GM19238 (cell line): ENCODE measurements around the gene STAMBPL1.

ENCODE experiments used
- DNase-seq: peaks from one replicate; pipeline ENCODE4 v3.0.0; 2011; ENCODE audit warnings: low spot score; ENCODE audit not compliant: insufficient read length

Gene STAMBPL1

DNA sequence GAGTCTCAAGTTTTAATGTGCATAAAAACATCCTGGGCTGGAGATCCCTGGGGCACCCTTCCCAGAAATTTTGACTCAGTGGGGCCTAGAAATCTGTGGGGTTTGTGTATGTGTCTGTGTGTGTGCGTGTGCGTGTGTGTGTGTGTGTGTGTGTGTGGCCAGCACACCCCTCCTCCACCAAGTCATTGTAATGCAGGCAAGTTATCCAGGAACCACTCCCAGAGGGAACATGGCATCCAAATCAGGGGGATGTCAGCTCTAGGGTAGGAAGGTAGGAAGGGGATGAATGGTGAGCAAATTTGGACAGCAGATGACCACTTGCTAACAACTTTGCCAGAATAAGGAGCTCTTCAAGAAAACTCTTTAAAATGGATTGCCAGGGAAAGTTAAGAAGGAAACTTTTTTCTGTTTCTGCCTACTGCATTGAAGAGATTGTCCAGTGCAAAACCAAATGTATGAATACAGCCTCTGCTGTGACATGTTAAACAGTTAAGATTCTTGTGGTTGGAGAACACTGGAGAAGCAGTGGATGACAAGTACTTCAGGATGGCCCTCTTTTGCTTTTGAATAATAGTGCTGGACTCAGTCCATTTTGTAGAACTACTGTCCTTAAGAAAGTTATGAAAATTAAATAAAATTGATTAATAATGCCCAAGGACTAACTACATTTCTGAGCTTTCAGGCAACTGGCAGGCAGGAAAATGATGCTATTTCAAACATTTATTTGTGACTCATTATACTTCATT is 12.3 kb downstream of the STAMBPL1 start:
- no peak for DNase-seq

DNA sequence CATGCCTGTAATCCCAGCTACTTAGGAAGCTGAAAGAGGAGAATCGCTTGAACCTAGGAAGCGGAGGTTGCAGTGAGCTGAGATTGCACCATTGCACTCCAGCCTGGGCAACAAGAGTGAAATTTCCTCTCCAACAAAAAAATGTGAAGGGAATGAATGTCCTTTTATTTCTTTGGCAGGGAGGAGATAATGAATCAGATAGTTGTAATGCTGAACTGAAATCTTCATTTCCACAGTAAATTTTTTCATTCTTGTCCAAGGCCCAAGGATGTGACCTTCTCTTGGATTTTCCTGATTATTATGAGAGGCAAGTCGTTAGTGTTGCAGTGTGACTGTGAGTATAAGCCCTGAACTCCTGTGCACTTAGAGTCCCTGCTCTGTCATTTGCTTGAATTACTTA is 13.6 kb downstream of the STAMBPL1 start:
- DNase-seq, result no peak

DNA sequence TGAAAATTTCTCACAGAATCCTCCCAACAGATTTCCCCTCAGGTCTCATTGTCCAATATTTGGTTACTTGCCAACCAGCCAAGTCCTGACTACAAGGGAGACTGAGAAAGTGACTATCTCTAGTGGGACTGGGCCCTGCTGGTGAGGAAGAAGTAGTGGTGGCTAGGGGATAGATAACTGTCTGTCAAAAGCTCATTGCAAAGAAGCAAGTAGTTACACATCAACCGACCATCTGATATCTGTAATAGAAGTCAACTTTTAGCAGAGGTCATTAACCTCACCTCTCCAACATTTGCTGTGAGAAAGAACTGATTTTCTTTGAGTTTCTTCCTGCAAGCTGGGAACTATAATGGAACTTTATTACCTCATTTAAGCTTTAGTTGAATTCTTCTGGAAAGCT is 15.2 kb downstream of the STAMBPL1 start:
- DNase-seq, result no peak

DNA sequence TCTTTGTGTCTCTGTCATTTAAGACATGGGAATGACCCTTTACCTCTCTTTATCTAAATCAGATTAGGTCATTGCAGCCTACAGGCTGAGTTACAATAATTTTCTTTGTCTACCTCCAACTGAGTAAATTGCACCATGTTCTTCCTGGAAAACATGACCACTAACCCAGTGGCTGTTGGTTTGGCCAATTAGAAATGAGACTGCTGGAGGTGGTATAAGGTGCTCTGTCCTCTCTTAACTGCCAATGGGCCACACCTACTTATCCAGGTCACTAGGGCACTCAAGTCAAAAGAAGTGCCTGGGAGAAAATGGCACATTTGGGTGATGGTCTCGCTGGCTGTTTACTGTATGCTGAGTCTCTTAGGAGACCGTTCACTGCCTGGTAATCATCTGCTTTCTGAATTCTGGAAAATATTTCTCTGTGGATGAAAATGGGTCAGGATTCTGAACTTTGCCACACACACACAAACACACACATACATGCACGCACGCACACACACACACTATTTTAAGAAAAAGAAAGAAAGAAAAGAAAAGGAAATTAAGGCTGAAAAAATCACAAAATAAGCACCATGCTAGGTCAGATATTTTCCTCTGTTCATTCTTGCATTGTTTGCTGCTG is 16.4 kb downstream of the STAMBPL1 start:
- no peak for DNase-seq

DNA sequence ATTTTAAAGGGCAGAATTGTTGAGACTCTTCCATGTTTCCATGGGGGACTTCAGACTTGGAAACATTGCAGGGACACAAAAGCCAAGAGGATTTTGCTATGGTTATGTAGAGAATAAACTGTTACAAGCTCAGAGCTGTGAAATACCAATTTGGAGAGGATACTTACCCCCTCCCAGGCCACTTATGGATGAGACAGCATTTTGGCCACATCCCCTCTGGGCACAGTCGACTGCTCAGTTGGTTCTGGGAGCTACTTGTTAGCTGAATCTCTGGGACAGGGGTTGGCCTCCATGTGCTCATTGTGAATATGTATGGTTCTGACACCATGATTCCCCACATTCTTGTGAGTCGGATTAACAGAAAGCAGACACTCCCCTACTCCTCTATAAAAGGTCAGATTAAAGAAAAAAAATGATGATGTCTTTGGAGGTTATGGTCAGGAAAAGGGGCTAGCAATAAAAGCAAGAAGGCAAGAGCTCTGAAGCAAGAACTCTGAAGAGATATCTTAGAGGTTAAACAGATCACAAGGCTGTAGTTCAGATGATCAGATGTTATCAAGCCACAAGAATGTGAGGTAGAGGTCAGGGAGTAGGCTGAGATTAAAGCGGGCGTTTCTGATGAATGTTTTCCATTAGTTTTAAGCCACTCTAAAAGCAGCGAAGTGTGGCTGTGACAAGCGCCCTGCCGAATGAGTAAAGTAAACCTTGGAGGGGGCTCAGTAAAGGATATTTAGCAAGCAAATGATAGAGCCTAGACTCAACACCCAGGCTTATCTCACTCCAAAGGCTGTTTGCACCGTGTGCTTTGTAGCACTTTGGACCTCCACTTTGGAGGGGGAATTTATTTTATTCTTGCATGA is 17.2 kb downstream of the STAMBPL1 start:
- no peak for DNase-seq

GRCh38 chr10:88898727-88899126 is 18.7 kb downstream of the STAMBPL1 start:
- no peak for DNase-seq

DNA sequence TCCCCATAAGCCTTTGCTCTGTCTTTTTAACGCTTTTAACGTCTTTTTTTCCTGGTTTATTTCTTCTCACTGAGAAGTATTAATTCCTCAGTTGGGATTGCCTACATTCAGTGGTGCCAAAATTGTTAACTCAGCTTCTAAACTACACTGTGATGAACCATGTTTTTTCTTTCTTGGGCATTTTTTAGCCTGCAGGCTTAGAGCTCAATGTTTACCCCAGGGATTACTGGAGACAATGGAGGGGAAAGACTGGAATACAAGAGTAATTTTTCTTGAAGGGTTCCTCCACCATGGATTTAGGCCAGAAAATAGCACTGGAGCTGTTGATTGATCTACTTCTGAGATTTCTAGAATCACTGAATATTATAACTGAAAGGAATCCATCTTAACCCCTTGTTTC is 19.8 kb downstream of the STAMBPL1 start:
- DNase-seq, result no peak

DNA sequence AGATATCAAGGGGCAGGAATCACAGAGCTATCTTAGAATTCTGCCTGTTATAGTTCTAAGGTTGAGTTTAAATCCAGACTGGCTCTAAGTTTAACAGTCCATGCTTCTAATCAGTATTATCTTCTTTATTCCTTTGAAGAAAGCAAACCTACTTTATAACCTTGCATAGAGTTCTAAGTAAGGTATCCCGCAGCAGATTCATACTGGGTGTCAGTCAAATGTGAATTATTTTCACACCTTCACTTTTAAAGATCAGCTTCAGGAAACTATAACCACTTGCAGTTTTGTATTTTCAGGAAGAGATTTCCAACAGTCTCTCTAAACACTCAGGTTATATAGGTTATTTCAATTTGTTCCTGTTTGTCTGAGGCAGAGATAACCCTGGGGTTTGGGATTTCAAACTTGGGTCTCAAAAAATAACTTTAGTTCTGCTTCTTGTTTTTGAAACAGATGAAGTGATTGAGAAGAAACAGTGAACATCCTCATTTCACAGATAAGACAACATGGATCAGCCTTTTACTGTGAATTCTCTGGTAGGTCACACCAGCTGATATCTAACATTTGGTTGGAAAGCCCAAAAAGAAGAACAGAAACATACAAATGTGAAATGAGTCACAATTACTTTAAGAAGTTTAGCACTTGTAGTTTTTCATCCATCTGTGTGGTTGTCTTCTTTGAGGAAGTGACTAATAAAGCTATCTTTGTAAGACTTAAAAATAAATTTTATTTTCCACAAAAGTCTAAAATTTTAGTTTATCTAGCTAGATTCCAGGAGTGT is 21.4 kb downstream of the STAMBPL1 start:
- no peak for DNase-seq

DNA sequence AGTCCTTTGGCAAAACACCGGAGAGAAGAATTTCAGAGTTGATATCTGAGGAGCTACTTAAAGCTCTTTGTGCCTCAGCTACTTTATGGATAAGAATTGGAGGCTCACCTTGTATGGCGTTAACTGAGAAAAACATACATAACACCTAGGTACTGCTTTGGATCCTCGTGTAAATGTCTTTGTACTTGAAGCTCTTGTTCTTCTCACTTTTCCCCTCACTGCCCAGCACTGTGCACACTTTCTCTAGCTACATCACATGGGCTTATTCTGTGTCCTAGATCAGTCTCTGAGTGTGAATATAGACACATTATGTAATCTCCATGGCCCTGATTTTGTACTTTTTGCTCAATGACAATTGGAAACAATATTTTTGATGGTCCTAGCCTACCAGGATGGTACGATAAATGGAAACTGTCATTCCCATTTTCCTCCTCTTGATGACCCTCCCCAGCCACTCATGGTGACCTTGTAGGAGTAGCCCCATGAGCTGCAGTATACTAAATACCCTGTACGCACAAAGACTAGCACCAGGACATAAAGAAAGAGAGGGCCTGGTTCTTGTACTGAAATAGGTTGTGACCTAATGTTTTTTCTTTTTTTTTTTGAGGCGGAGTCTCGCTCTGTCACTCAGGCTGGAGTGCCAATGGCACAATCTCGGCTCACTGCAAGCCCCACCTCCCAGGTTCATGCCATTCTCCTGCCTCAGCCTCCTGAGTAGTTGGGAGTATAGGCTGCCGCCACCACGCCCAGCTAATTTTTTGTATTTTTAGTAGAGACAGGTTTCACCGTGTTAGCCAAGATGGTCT is 22.1 kb downstream of the STAMBPL1 start:
- DNase-seq, result no peak

DNA sequence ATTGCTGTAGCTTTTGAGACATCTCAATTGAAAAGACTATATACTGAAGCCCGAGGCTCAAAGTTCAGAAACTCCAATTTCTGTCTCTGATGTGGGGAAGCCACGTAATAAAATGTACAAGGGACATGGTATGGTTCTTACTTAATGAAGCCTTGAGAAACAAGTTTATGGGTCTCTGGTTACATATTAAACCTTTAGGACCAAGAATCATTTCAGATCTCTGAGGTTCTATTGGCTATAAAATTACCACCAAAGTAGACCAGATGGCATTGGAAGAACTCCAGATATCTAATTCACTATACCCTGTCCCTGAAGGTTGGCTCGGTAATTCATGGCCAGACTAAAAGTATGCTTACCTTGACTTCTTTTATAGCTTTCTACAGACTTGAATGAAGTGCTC is 23.7 kb downstream of the STAMBPL1 start:
- DNase-seq, result no peak

- no peak for DNase-seq
These were observed 26.9 kb downstream of the STAMBPL1 start for GRCh38 chr10:88906921-88907320.

DNA sequence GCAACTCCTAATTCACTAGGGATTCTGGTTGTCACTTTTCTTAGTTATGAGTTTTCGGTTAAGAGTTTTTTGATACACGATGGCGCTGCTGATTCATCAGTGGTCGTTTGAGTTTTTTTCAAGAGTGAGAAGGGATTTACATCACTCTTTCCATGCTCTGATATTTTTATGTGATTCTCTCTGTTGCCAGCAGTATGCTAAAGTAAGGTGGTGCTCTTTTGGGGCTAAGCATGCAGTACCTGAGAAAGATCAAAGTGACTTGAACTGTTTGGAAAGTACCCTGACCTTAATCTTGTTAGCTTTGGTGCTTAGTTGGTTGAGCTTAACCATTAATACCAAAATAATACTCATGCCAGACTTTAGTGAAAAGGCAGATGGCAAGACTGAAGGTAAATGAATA is 28.1 kb downstream of the STAMBPL1 start:
- no peak for DNase-seq

GRCh38 chr10:88911116-88911515 is 31.1 kb downstream of the STAMBPL1 start:
- no peak for DNase-seq

- no peak for DNase-seq
These were observed 31.8 kb downstream of the STAMBPL1 start for GRCh38 chr10:88911851-88912250.

- no peak for DNase-seq
These were observed 33.1 kb downstream of the STAMBPL1 start for GRCh38 chr10:88913127-88913526.

- DNase-seq, result no peak
These were observed 33.7 kb downstream of the STAMBPL1 start for GRCh38 chr10:88913788-88914187.

DNA sequence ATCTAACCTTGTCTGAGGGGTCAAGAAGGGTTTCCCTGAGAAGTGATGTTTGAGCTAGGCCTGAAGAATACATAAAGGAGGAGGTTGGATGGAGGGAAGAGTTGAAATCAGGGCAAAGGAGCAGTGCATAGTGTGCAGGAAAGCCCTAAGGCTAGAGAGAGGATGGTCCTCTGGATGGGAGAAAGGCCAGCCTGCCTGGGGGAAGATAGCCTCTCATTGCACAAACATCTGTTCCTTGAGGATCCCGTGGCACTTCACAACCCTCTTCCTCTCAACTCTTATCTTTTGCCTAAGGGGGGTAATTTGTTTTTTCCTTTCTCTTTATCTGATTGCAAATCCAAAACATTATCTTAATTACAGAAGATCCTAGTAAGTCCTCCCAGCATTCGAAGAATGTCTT is 35.7 kb downstream of the STAMBPL1 start:
- DNase-seq, result no peak

DNA sequence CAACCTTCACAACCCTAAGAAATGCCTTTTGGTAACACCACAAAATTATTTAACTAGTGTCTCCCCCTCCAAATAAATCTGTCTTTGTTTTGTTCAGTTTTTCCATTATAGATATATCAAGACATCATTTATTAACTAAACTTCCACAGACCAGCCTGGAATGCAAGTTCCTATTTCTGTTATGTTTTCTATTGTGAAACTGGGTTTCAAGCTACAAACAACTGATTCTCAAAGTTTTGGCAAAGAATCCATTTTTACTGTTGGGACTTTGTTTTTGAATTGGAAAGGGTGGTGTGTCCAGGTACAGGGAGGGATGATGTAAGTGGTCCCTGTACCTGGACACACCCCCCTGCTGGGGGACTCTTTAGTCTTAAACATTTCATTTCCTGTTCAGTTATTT is 36.2 kb downstream of the STAMBPL1 start:
- no peak for DNase-seq

DNA sequence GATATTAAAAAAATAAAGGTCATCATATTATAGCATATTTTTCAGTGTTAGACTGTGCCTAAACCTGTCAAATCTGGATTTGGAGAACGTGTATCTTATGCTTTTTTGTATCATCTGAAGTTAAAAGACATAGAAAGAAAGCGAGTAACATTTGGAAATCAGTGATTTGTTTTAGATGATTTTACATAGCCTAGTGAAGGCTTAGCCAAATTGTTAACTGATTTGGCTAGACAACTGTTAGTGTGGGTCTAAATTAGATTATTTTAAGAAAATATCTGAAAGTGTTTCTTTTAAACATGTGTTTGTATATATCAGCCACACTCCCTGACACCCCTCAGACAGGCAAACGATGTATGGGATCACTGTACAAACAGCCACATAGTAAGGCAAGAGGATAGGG is 36.9 kb downstream of the STAMBPL1 start:
- DNase-seq, result no peak

DNA sequence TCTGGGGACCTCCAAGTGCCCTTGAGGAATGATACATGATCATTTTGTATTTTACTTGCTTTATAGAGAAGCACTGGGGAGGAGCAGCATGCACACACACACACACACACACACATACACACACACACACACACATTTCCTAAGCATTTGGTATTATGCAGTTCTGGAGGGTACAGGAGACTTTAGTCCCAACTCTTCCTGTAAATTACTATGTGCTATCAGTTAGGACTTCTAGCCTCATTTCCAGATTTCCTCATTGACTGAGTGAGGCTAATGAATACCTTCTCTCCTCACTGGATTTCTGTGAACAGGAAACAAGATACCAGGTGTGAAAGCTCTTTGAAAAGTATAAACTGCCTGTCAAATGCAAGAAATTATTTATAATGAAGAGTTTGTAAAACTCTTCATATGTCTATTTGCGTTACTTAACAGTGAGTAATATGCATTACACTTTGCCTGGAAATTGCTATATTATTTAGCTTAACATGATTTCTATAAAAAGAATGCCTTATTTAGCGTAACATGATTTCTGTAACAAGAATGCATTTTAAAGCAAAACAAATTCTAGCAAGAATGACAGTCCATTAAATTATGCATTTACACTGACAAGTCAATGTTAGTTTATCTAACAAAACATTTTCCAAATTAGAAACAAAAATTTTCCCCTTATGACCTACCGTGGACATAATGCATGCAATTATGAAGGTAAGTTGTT is 38.3 kb downstream of the STAMBPL1 start:
- DNase-seq, result no peak
